Fibroblast of lung (primary cell): ENCODE results near the gene SPAG9. TPM values are rescaled to one million over a fixed set of nuclear protein-coding genes. Genes with fewer than 3 reads are reported as not detected.

ENCODE experiments used
- DNase-seq, 2 donors: peaks; one replicate each; pipeline versions ENCODE4 v3.0.0 to v3.0.0-alpha.2; 2010; ENCODE audit warnings: low read depth in 2 of 2
- H2AFZ ChIP-seq: 2 replicates; pipeline ENCODE4 v1.5.1; 2012; ENCODE audit warnings: low read length, control low read depth, inconsistent platforms
- H3K27ac ChIP-seq: 2 replicates; pipeline ENCODE4 v1.5.1; 2011; ENCODE audit warnings: low read length, control low read depth; ENCODE audit not compliant: insufficient read depth
- H3K27me3 ChIP-seq: 2 replicates; pipeline ENCODE4 v1.5.1; 2011; ENCODE audit warnings: mild to moderate bottlenecking, low read length; ENCODE audit not compliant: control insufficient read depth, insufficient read depth
- H3K36me3 ChIP-seq: 2 replicates; pipeline ENCODE4 v1.5.1; 2011; ENCODE audit warnings: low read length; ENCODE audit not compliant: control insufficient read depth, insufficient read depth
- H3K4me1 ChIP-seq: 2 replicates; pipeline ENCODE4 v1.5.1; 2011; ENCODE audit warnings: low read length; ENCODE audit not compliant: control insufficient read depth, insufficient read depth; ENCODE audit errors: extremely low read depth
- H3K4me2 ChIP-seq: 2 replicates; pipeline ENCODE4 v1.5.1; 2011; ENCODE audit warnings: low read length, control low read depth; ENCODE audit not compliant: insufficient read depth; ENCODE audit errors: extremely low read depth
- H3K4me3 ChIP-seq, 4 experiments: fragments of 200-600 bp in 1 of 4; sonication (generic) in 1 of 4; replicated peaks in 1 of 4; 2 replicates each; pipeline ENCODE4 v1.5.1; 2011 to 2016; ENCODE audit warnings: low read length in 4 of 4, low read depth in 3 of 4, mild to moderate bottlenecking in 3 of 4, control low read depth in 2 of 4, inconsistent platforms in 1 of 4, mixed read lengths in 1 of 4; ENCODE audit not compliant: insufficient read depth in 1 of 4; ENCODE audit errors: control extremely low read depth in 1 of 4
- H3K79me2 ChIP-seq: 2 replicates; pipeline ENCODE4 v1.5.1; 2012; ENCODE audit warnings: mild to moderate bottlenecking, low read length, inconsistent platforms; ENCODE audit not compliant: control insufficient read depth, insufficient read depth
- H3K9ac ChIP-seq: 2 replicates; pipeline ENCODE4 v1.5.1; 2011; ENCODE audit warnings: mild to moderate bottlenecking, low read length, control low read depth; ENCODE audit not compliant: insufficient read depth
- H3K9me3 ChIP-seq: 2 replicates; pipeline ENCODE4 v1.5.1; 2012; ENCODE audit warnings: low read depth, low read length; ENCODE audit not compliant: control insufficient read depth, insufficient read depth
- H4K20me1 ChIP-seq: 2 replicates; pipeline ENCODE4 v1.5.1; 2011; ENCODE audit warnings: low read length; ENCODE audit not compliant: control insufficient read depth, insufficient read depth; ENCODE audit errors: extremely low read depth
- EZH2 ChIP-seq: IDR thresholded peaks from 2 replicates; pipeline ENCODE4 v1.5.1; 2012; ENCODE audit warnings: low read length, control low read depth, mild to moderate bottlenecking; ENCODE audit errors: missing control alignments
- polyA plus RNA-seq, 2 donors: library from polyadenylated mRNA; depleted of rRNA in 1 of 2; stranded (reverse) in 1 of 2; unstranded in 1 of 2; fragments of >200 nt; gene quantifications; 2 replicates each; pipeline ENCODE4 v1.2.1, GENCODE V29; 2011 to 2012; ENCODE audit warnings: missing spikeins in 1 of 2
- total RNA-seq: library from RNA; depleted of rRNA; stranded (reverse); fragments of >200 nt; gene quantifications from 2 replicates; pipeline ENCODE4 v1.2.1, GENCODE V29; 2014
- TF ChIP-seq, protein P1 (sequence below), 2 donors: IDR thresholded peaks in 1 of 2; conservative IDR thresholded peaks in 1 of 2; 1 replicate in 1 of 2; 2 replicates in 1 of 2; pipeline ENCODE4 v1.5.1; 2011 to 2012; ENCODE audit warnings: low read length in 2 of 2, control low read depth in 1 of 2, inconsistent platforms in 1 of 2, low read depth in 1 of 2, mild to moderate bottlenecking in 1 of 2

SPAG9 gene
- total and polyA plus RNA-seq, 2 donors (not counting 1 experiment from before 2014, with no cell fraction given): 49.8 to 126 TPM

DNA sequence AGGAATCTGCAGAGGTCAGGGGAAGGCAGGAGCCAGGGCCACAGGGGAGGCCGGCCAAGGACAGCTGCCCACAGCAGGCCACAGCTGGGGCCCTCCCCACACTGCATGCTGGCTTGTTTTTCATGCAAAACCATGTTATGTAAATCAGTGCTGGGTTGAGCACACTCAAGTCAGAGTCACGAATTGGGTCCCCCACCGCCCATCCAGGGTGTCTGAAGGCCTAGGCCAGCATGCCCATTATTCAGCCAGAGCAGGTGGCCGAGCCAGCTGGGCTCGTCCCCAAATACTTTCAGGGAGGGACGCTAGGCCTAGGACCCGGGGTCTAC is 203.3 kb downstream of the SPAG9 start:
- peaks cover 2% of the 10 kb centered on the region for H3K4me1 ChIP-seq
- no peaks in the 10 kb centered on the region for H3K36me3 ChIP-seq
- H2AFZ ChIP-seq: no peak overlapping the region
- TF ChIP-seq, protein P1, sequence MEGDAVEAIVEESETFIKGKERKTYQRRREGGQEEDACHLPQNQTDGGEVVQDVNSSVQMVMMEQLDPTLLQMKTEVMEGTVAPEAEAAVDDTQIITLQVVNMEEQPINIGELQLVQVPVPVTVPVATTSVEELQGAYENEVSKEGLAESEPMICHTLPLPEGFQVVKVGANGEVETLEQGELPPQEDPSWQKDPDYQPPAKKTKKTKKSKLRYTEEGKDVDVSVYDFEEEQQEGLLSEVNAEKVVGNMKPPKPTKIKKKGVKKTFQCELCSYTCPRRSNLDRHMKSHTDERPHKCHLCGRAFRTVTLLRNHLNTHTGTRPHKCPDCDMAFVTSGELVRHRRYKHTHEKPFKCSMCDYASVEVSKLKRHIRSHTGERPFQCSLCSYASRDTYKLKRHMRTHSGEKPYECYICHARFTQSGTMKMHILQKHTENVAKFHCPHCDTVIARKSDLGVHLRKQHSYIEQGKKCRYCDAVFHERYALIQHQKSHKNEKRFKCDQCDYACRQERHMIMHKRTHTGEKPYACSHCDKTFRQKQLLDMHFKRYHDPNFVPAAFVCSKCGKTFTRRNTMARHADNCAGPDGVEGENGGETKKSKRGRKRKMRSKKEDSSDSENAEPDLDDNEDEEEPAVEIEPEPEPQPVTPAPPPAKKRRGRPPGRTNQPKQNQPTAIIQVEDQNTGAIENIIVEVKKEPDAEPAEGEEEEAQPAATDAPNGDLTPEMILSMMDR (conservative IDR thresholded peaks at IDR 0.05 in 1 of 2, IDR thresholded peaks at IDR 0.05 in 1 of 2; ENCODE audit: low read depth in 1 of 2, low read length in 2 of 2): no peak
- no peak overlapping the region for H3K27ac ChIP-seq
- no peaks in the 10 kb centered on the region for H3K9me3 ChIP-seq
- H4K20me1 ChIP-seq: no peaks in the 10 kb centered on the region
- H3K4me3 ChIP-seq: no peak overlapping the region
- no peak for DNase-seq
- H3K27me3 ChIP-seq: no peaks in the 10 kb centered on the region
- no peak overlapping the region for H3K4me2 ChIP-seq
- no peak overlapping the region for H3K9ac ChIP-seq
- H3K79me2 ChIP-seq: no peaks in the 10 kb centered on the region

DNA sequence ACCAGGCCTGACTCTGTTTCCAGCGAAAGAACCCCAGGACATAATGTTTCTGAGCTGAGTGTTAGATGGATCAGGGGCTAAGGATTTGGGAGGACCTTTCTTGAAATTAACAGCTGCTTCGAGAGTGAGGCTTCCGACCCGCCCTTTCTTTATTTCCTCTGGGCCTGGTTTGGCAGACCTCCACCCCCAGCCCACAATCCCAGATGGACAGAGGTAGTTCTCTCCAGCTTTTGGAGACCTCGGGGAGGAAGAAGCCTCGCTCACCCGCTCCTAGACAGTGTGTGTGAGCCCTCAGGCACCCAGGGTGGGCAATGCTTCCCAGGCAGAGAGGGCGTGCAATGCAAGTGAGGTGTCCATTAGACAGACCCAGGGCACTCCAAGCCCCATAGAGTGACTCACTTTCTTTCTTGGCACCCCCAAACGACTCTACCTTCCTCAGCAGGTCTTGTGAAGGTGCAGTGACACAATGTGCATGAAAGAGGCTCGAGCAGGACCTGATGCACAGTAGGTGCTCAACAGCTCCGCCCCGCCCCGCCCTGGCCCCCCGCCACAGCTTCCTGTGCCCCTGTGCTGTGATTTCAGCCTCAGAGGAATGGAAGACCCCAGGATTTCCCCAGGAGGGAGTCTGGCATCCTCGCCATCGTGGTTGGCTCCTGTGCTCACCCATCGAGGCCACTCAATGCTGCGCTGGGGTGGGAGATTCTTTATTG is 203.8 kb downstream of the SPAG9 start:
- Histone ChIP-seq H2AFZ (no peak overlapping the region), H4K20me1 (no peaks in the 10 kb centered on the region), H3K4me3 (no peak overlapping the region), H3K36me3 (no peaks in the 10 kb centered on the region), H3K9me3 (no peaks in the 10 kb centered on the region), H3K4me1 (peaks cover 2% of the 10 kb centered on the region), H3K9ac (no peak overlapping the region), H3K27me3 (no peaks in the 10 kb centered on the region), H3K4me2 (no peak overlapping the region), H3K79me2 (no peaks in the 10 kb centered on the region), H3K27ac (no peak overlapping the region)
- TF ChIP-seq, protein P1 (conservative IDR thresholded peaks at IDR 0.05 in 1 of 2, IDR thresholded peaks at IDR 0.05 in 1 of 2; ENCODE audit: low read depth in 1 of 2, low read length in 2 of 2): no peak
- TF ChIP-seq EZH2: no peak
- DNase-seq: no peak

DNA sequence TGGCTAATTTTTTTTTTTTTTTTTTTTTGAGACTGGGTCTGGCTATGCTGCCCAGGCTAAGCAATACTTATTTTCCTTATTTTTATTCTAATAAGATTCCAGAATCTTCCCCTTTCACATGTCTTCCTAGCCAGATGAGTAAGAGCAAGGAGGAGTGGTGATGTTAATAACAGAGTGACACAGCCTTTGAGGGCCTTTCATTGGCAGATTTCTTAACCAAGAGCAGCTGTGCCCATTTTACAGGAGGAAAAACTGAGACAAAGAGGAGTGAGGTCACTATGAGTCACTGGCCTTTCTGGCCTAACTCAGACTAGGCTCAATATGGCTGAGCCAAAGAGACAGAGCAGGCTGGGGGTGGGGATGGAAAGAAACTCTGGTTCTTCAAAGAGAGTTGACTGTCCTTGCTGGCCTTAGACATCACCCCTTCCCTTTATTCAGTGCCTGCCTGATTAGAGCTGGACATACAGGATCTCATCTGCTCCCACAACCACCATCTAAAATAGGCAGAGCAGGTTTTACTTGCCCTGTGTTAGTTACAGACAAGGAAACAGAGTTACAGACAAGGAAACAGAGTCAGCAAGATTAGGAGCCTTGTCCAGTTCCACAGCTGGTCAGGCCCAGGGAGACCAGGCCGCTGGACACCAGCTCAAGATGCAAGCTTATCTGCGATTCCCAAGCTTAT is 204.5 kb downstream of the SPAG9 start:
- H3K4me1 ChIP-seq: peaks cover 2% of the 10 kb centered on the region
- H2AFZ ChIP-seq: no peak overlapping the region
- H3K9ac ChIP-seq: no peak overlapping the region
- no peak overlapping the region for H3K4me2 ChIP-seq
- no peaks in the 10 kb centered on the region for H3K9me3 ChIP-seq
- H4K20me1 ChIP-seq: no peaks in the 10 kb centered on the region
- H3K36me3 ChIP-seq: no peaks in the 10 kb centered on the region
- DNase-seq: no peak
- H3K27ac ChIP-seq: no peak overlapping the region
- H3K4me3 ChIP-seq: no peak overlapping the region
- no peaks in the 10 kb centered on the region for H3K27me3 ChIP-seq
- TF ChIP-seq EZH2: no peak
- TF ChIP-seq, protein P1 (conservative IDR thresholded peaks at IDR 0.05 in 1 of 2, IDR thresholded peaks at IDR 0.05 in 1 of 2; ENCODE audit: low read depth in 1 of 2, low read length in 2 of 2): no peak
- no peaks in the 10 kb centered on the region for H3K79me2 ChIP-seq
